CD4-positive, alpha-beta memory T cell (primary cell): ENCODE measurements around the gene AKAP17A. TPM values are rescaled to one million over a fixed set of nuclear protein-coding genes. Genes with fewer than 3 reads are reported as not detected.
"Not testable (repeated sequence)": the region's sequence is repeated elsewhere in the genome, so short reads cannot be mapped to it uniquely, and the experiment has no call there.

ENCODE experiments used
- CTCF ChIA-PET: fragments of 350-600 bp; sonication (Branson Sonifier 250); formaldehyde crosslinking; loops from one replicate; lab custom pipeline; 2021; ENCODE audit warnings: inconsistent platforms; ENCODE audit not compliant: partially characterized antibody; lab: Charles Lee
- POLR2A ChIA-PET: fragments of 350-600 bp; sonication (Branson Sonifier 250); formaldehyde crosslinking; loops from one replicate; lab custom pipeline; 2021; ENCODE audit not compliant: partially characterized antibody; lab: Charles Lee
- DNase-seq, 5 donors: peaks; one replicate each; pipeline versions ENCODE4 v3.0.0 to v3.0.0-alpha.2; 2020 to 2022; ENCODE audit warnings: mixed read lengths in 1 of 5
- H3K27ac ChIP-seq: one replicate; pipeline ENCODE4 v1.7.0; 2013; ENCODE audit warnings: low read depth, low read length
- H3K27me3 ChIP-seq: 2 replicates; pipeline ENCODE4 v1.7.0; 2013; ENCODE audit warnings: mild to moderate bottlenecking, low read length, moderate library complexity; ENCODE audit not compliant: insufficient read depth
- H3K36me3 ChIP-seq: 2 replicates; pipeline ENCODE4 v1.7.0; 2013; ENCODE audit warnings: mild to moderate bottlenecking, low read length, moderate library complexity; ENCODE audit not compliant: insufficient read depth
- H3K4me1 ChIP-seq: 2 replicates; pipeline ENCODE4 v1.7.0; 2013; ENCODE audit warnings: mild to moderate bottlenecking, low read length, moderate library complexity; ENCODE audit not compliant: insufficient read depth
- H3K4me3 ChIP-seq, 2 donors: one replicate each; pipeline ENCODE4 v1.7.0; 2013; ENCODE audit warnings: low read length in 2 of 2, mild to moderate bottlenecking in 1 of 2
- H3K9me3 ChIP-seq, 2 donors: one replicate each; pipeline ENCODE4 v1.7.0; 2013; ENCODE audit warnings: low read length in 2 of 2, control low read depth in 1 of 2; ENCODE audit not compliant: control insufficient read depth in 1 of 2
- H3K27ac Mint-ChIP-seq, 7 donors: one replicate each; pipeline ENCODE4 v1.8.0; 2020 to 2021; ENCODE audit warnings: mixed read lengths in 7 of 7, mild to moderate bottlenecking in 6 of 7, inconsistent platforms in 3 of 7, moderate library complexity in 3 of 7
- H3K27me3 Mint-ChIP-seq, 2 donors: one replicate each; pipeline ENCODE4 v1.8.0; 2020 to 2021; ENCODE audit warnings: mixed read lengths in 2 of 2
- H3K36me3 Mint-ChIP-seq, 2 donors: one replicate each; pipeline ENCODE4 v1.8.0; 2020 to 2021; ENCODE audit warnings: mixed read lengths in 2 of 2, inconsistent platforms in 1 of 2, mild to moderate bottlenecking in 1 of 2
- H3K4me1 Mint-ChIP-seq, 4 donors: one replicate each; pipeline ENCODE4 v1.8.0; 2020 to 2021; ENCODE audit warnings: mixed read lengths in 4 of 4, mild to moderate bottlenecking in 1 of 4
- H3K4me3 Mint-ChIP-seq, 8 donors: one replicate each; pipeline ENCODE4 v1.8.0; 2020 to 2021; ENCODE audit warnings: mixed read lengths in 8 of 8, mild to moderate bottlenecking in 7 of 8, moderate library complexity in 6 of 8, inconsistent platforms in 3 of 8
- H3K9me3 Mint-ChIP-seq, 8 donors: one replicate each; pipeline ENCODE4 v1.8.0; 2020 to 2021; ENCODE audit warnings: mixed read lengths in 8 of 8, mild to moderate bottlenecking in 5 of 8, inconsistent platforms in 3 of 8, moderate library complexity in 1 of 8
- intact Hi-C: fragments of 100-400 bp; cut with micrococcal nuclease; formaldehyde crosslinking; loops from one replicate; pipeline ENCODE4 v1.15.1; 2023
- polyA plus RNA-seq, 2 donors: library from polyadenylated mRNA; unstranded; fragments of 300-500 nt; fragmentation: Illumina TruSeq; gene quantifications; one replicate each; pipeline ENCODE4 v1.2.3, GENCODE V29; 2021
- total RNA-seq, 2 experiments: library from RNA; stranded (reverse); gene quantifications; one replicate each; pipeline ENCODE4 v1.2.3, GENCODE V29; 2021

Gene AKAP17A
- total and polyA plus RNA-seq, 4 experiments from 2014 or later, result 12.7 to 150 (median 95.2) TPM

DNA sequence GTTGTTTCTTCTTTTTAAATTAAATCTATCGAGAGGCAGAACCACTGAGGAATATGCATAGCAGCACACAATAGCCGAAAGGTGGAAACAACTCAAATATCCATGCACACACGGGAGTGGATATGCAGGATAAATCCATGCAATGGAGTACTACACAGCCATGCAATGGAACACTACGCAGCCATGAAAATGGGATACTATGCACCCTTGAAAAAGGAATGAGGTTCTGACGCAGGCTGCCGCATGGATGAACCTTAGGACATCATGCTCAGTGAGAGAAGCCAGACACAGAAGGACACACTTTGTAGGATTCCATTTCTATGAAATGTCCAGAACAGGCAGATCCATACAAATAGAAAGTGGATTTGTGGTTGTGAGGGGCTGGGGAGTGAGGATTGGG lies 36.0 kb upstream of the AKAP17A start:
- POLR2A ChIA-PET, result no interaction called here
- Histone ChIP-seq H3K27me3 (no peaks in the 10 kb centered on the region), H3K4me3 (peak overlapping the region in 1 of 2 donors; percentile 1), H3K36me3 (no peaks in the 10 kb centered on the region), H3K4me1 (peaks cover 88% of the 10 kb centered on the region), H3K9me3 (peaks cover 0 to 3% of the 10 kb centered on the region in 2 donors), H3K27ac (peak overlapping the region; percentile 56)
- H3K4me1 Mint-ChIP-seq, result peaks cover 42 to 86% (median 62%) of the 10 kb centered on the region in 4 donors
- H3K4me3 Mint-ChIP-seq, result peak overlapping the region in 7 of 8 donors; percentile 56 to 86 (median 80)
- H3K36me3 Mint-ChIP-seq, result peaks cover 7 to 17% of the 10 kb centered on the region in 2 donors
- CTCF ChIA-PET, result no interaction called here
- peaks cover 2 to 30% (median 18%) of the 10 kb centered on the region in 8 donors for H3K9me3 Mint-ChIP-seq
- intact Hi-C loops, result loop anchor here (1.0 to 2.0 kb wide), 3 partner anchors 15 to 26 kb away; partner anchors contain the start of gene P2RY8
- peak overlapping the region; percentile 94 to 98 (median 98) for H3K27ac Mint-ChIP-seq
- DNase-seq, result no peak
- no peaks in the 10 kb centered on the region for H3K27me3 Mint-ChIP-seq

DNA sequence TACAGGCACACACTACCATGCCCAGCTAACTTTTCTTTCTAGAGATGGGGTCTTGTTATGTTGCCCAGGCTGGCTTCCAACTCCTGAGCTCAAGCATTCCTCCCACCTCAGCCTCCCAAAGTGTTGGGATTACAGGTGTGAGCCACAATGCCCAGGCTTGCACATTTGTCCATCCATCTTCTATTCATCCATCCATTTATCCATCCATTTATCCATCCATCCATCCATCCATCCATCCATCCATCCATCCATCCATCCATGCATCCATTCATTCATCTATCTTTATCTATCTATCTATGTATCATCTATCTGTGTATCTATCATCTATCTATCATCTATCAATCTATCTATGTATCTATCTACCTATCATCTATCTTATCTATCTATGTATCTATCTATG lies 34.0 kb upstream of the AKAP17A start:
- H3K4me3 ChIP-seq, H3K27ac ChIP-seq, H3K27me3 Mint-ChIP-seq, DNase-seq, H3K36me3 ChIP-seq, CTCF ChIA-PET, H3K9me3 ChIP-seq, POLR2A ChIA-PET, intact Hi-C loops, H3K27me3 ChIP-seq: not testable (repeated sequence)
- peaks cover 7 to 14% of the 10 kb centered on the region in 2 donors for H3K36me3 Mint-ChIP-seq
- peak overlapping the region in 6 of 8 donors; percentile 0 to 77 (median 7) for H3K4me3 Mint-ChIP-seq
- peaks cover 2 to 21% (median 10%) of the 10 kb centered on the region in 8 donors for H3K9me3 Mint-ChIP-seq
- H3K27ac Mint-ChIP-seq, result peak overlapping the region; percentile 19 to 96 (median 84)
- H3K4me1 ChIP-seq, result peaks cover 84% of the 10 kb centered on the region
- H3K4me1 Mint-ChIP-seq, result peaks cover 40 to 85% (median 62%) of the 10 kb centered on the region in 4 donors

DNA sequence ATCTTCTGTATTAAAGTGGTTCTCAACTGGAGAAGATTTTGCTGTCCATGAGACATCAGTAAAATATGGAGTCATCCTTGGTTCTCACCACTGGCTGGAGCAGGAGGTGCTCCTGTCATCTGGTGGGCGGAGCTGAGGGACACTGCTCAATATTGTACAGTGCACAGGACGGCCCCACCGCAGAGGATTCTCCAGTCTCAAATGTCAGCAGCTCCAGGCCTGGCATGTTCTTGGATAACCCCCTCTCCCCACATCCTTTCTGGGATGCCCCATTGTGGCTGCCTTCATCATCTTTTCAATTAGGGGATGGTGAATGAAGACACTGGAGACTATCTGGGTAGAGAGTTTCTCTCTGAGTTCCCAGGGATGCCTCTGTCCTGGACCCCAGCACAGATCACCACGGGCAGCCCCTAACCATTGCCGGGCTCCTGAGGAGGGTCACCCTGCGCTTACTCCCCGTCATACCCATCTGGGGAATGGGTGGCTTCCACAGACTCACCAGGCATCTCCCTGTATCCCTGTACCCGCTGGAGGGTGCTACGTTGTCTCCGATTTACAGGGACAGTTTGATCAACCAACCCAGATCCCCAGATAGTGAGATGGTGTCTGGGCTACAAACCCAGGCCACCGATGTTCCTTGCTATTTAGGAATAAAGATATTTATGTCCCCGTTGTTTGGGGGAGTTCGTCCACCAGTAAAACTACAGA lies 32.5 kb upstream of the AKAP17A start:
- Mint-ChIP-seq H3K36me3 (peaks cover 5 to 14% of the 10 kb centered on the region in 2 donors), H3K4me1 (peaks cover 41 to 81% (median 61%) of the 10 kb centered on the region in 4 donors), H3K4me3 (no peak overlapping the region), H3K9me3 (peaks cover 2 to 15% (median 6%) of the 10 kb centered on the region in 8 donors), H3K27me3 (no peaks in the 10 kb centered on the region), H3K27ac (peak overlapping the region in 6 of 7 donors; percentile 0 to 78 (median 66))
- CTCF ChIA-PET, result no interaction called here
- POLR2A ChIA-PET, result no interaction called here
- no peak overlapping the region for H3K4me3 ChIP-seq
- peaks cover 0 to 3% of the 10 kb centered on the region in 2 donors for H3K9me3 ChIP-seq
- no peaks in the 10 kb centered on the region for H3K27me3 ChIP-seq
- H3K4me1 ChIP-seq, result peaks cover 78% of the 10 kb centered on the region
- DNase-seq, result no peak
- intact Hi-C loops, result no loop called here
- H3K27ac ChIP-seq, result no peak overlapping the region
- H3K36me3 ChIP-seq, result no peaks in the 10 kb centered on the region

DNA sequence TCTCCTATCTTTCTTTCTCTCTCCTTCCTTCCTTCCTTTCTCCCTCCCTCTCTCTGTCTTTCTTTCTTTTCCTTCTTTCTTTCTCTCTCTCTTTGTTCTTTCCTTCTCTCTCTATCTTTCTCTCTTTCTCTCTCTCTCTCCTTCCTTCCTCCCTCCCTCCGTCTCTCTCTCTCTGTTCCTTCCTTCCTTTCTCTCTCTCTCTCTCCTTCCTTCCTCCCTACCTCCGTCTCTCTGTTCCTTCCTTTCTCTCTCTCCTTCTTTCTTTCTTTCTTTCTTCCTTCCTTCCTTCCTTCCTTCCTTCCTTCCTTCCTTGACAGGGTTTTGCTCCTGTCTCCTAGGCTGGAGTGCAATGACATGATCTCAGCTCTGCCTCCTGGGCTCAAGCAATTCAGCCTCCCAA lies 30.2 kb upstream of the AKAP17A start:
- Mint-ChIP-seq H3K4me3 (peak overlapping the region in 4 of 8 donors; percentile 26 to 51 (median 43)), H3K9me3 (peaks cover 0 to 5% (median 1%) of the 10 kb centered on the region in 8 donors), H3K27ac (peak overlapping the region; percentile 59 to 88 (median 86)), H3K36me3 (peaks cover 0 to 5% of the 10 kb centered on the region in 2 donors), H3K4me1 (peaks cover 39 to 82% (median 61%) of the 10 kb centered on the region in 4 donors), H3K27me3 (no peaks in the 10 kb centered on the region)
- Histone ChIP-seq H3K4me1 (peaks cover 75% of the 10 kb centered on the region), H3K9me3 (no peaks in the 10 kb centered on the region), H3K27me3 (no peaks in the 10 kb centered on the region), H3K4me3 (no peak overlapping the region), H3K36me3 (no peaks in the 10 kb centered on the region), H3K27ac (no peak overlapping the region)
- intact Hi-C loops, result no loop called here
- POLR2A ChIA-PET, result no interaction called here
- no peak for DNase-seq
- CTCF ChIA-PET, result no interaction called here

DNA sequence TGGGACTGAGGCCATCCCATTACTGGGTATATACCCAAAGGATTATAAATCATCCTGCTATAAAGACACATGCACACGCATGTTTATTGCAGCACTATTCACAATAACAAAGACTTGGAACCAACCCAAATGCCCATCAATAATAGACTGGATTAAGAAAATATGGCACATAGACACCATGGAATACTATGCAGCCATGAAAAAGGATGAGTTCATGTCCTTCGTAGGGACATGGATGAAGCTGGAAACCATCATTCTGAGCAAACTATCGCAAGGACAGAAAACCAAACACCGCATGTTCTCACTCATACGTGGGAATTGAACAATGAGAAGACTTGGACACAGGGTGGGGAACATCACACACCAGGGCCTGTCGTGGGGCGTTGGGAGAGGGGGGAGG lies 27.3 kb upstream of the AKAP17A start:
- H3K27ac ChIP-seq, intact Hi-C loops, H3K27me3 Mint-ChIP-seq, H3K36me3 Mint-ChIP-seq, H3K27me3 ChIP-seq, POLR2A ChIA-PET, CTCF ChIA-PET, DNase-seq, H3K36me3 ChIP-seq, H3K4me3 ChIP-seq, H3K9me3 ChIP-seq, H3K9me3 Mint-ChIP-seq: not testable (repeated sequence)
- Mint-ChIP-seq H3K27ac (peak overlapping the region in 5 of 7 donors; percentile 41 to 72 (median 60)), H3K4me3 (peak overlapping the region in 7 of 8 donors; percentile 17 to 69 (median 59)), H3K4me1 (peaks cover 27 to 69% (median 46%) of the 10 kb centered on the region in 4 donors)
- peaks cover 47% of the 10 kb centered on the region for H3K4me1 ChIP-seq

DNA sequence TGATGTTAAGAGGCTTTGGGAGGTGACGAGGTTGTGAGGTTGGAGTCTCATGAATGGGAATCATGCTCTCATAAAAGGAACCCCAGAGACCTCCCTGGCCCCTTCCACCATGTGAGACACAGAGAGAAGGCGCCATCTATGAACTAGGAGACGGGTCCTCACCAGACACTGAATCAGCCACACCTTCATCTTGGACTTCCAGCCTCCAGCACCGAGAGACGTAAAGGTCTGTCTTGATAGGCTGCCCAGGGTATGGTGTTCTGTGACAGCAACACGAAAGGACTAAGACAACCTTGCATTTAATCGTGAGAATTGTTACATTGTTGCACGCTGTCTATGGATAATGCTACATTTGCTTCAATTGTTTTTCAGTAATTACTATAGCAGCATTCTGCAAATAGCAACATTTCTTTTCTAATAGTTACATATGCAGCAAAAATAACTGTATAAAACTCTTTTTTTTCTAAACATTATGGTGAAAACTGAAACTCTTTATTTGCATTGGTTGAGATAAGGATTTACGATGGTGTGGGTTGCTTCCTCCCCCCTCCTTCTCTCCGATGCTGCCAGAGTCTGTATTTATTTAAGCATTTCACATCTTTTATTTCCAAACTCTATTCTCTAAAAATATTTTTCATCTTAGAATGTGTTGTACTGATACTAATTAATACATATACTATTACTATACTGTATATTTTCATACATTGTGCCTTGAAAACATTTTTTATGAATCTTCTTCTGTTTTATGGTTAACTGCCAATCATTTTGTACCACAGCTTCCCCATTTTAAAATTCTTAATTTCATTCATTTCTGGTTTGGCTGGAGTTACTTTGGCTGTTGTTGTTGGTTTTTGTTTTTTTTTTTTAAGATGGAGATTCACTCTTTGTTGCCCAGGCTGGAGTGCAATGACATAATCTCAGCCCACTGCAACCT lies 26.4 kb upstream of the AKAP17A start:
- Histone ChIP-seq H3K27ac (no peak overlapping the region), H3K4me3 (no peak overlapping the region), H3K36me3 (no peaks in the 10 kb centered on the region), H3K27me3 (no peaks in the 10 kb centered on the region), H3K4me1 (peaks cover 52% of the 10 kb centered on the region), H3K9me3 (no peaks in the 10 kb centered on the region)
- no peak for DNase-seq
- intact Hi-C loops, result no loop called here
- CTCF ChIA-PET, result no interaction called here
- no peaks in the 10 kb centered on the region for H3K27me3 Mint-ChIP-seq
- peak overlapping the region in 7 of 8 donors; percentile 24 to 63 (median 47) for H3K4me3 Mint-ChIP-seq
- POLR2A ChIA-PET, result no interaction called here
- peaks cover 0 to 5% (median under 1%) of the 10 kb centered on the region in 8 donors for H3K9me3 Mint-ChIP-seq
- peak overlapping the region; percentile 57 to 75 (median 63) for H3K27ac Mint-ChIP-seq
- peaks cover 31 to 68% (median 50%) of the 10 kb centered on the region in 4 donors for H3K4me1 Mint-ChIP-seq
- peaks cover 0 to 3% of the 10 kb centered on the region in 2 donors for H3K36me3 Mint-ChIP-seq

DNA sequence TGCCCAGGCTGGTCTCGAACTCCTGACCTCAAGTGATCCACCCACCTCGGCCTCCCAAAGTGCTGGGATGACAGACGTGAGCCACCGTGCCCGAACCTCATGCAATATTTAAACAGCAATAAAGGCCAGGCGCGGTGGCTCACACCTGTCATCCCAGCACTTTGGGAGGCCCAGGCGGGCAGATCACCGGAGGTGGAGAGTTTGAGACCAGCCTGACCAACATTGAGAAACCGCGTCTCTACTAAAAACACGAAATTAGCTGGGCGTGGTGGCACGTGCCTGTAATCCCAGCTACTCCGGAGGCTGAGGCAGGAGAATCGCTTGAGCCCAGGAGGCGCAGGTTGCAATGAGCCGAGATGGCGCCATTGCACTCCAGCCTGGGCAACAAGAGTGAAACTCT lies 17.2 kb upstream of the AKAP17A start:
- H3K36me3 Mint-ChIP-seq, H3K9me3 ChIP-seq, DNase-seq, H3K4me3 Mint-ChIP-seq, H3K27me3 Mint-ChIP-seq, H3K27ac ChIP-seq, H3K36me3 ChIP-seq, POLR2A ChIA-PET, intact Hi-C loops, H3K9me3 Mint-ChIP-seq, H3K27ac Mint-ChIP-seq, H3K4me3 ChIP-seq, CTCF ChIA-PET, H3K27me3 ChIP-seq: not testable (repeated sequence)
- H3K4me1 ChIP-seq, result peaks cover 73% of the 10 kb centered on the region
- peaks cover 14 to 34% (median 20%) of the 10 kb centered on the region in 4 donors for H3K4me1 Mint-ChIP-seq
